Measurements from ENCODE around the gene GAS2L1.

Gene GAS2L1

GRCh38 chr22:29328055-29328454, 21.6 kb downstream of the GAS2L1 start:
- no peak for DNase-seq (ENCODE audit: low read depth)

- no peak for DNase-seq (ENCODE audit: low read depth)
These were observed 22.4 kb downstream of the GAS2L1 start for GRCh38 chr22:29328566-29329500.

- DNase-seq (ENCODE audit: low read depth) = no peak
These were observed 23.1 kb downstream of the GAS2L1 start for GRCh38 chr22:29329581-29329980.

- DNase-seq (ENCODE audit: low read depth) = no peak
These were observed 23.8 kb downstream of the GAS2L1 start for GRCh38 chr22:29330291-29330690.

- no peak for DNase-seq (ENCODE audit: low read depth)
These were observed 24.3 kb downstream of the GAS2L1 start for GRCh38 chr22:29330753-29331152.

GRCh38 chr22:29331213-29331612, 24.8 kb downstream of the GAS2L1 start:
- no peak for DNase-seq (ENCODE audit: low read depth)

GRCh38 chr22:29331658-29332300, 25.3 kb downstream of the GAS2L1 start:
- no peak for DNase-seq (ENCODE audit: low read depth)

- no peak for DNase-seq (ENCODE audit: low read depth)
These were observed 26.5 kb downstream of the GAS2L1 start for GRCh38 chr22:29332886-29333496.

- DNase-seq (ENCODE audit: low read depth) = no peak
These were observed 27.7 kb downstream of the GAS2L1 start for GRCh38 chr22:29334148-29334547.

GRCh38 chr22:29334696-29335344, 28.4 kb downstream of the GAS2L1 start:
- DNase-seq (ENCODE audit: low read depth) = no peak

GRCh38 chr22:29335656-29336055, 29.2 kb downstream of the GAS2L1 start:
- no peak for DNase-seq (ENCODE audit: low read depth)

GRCh38 chr22:29336751-29337490, 30.5 kb downstream of the GAS2L1 start:
- no peak for DNase-seq (ENCODE audit: low read depth)

- no peak for DNase-seq (ENCODE audit: low read depth)
These were observed 31.3 kb downstream of the GAS2L1 start for GRCh38 chr22:29337631-29338284.

- DNase-seq (ENCODE audit: low read depth) = no peak
These were observed 31.9 kb downstream of the GAS2L1 start for GRCh38 chr22:29338398-29338797.

GRCh38 chr22:29339381-29340235, 33.2 kb downstream of the GAS2L1 start:
- DNase-seq (ENCODE audit: low read depth) = no peak

- no peak for DNase-seq (ENCODE audit: low read depth)
These were observed 34.1 kb downstream of the GAS2L1 start for GRCh38 chr22:29340566-29340965.

- DNase-seq (ENCODE audit: low read depth) = no peak
These were observed 34.8 kb downstream of the GAS2L1 start for GRCh38 chr22:29341056-29341848.

GRCh38 chr22:29341849-29342127, 35.3 kb downstream of the GAS2L1 start:
- DNase-seq (ENCODE audit: low read depth) = no peak

- no peak for DNase-seq (ENCODE audit: low read depth)
These were observed 35.7 kb downstream of the GAS2L1 start for GRCh38 chr22:29342177-29342576.

Measured in GM04503 (cell line).